HG02798 (cell line): ENCODE results near the gene UCKL1.
"Not testable (repeated sequence)": the region's sequence is repeated elsewhere in the genome, so short reads cannot be mapped to it uniquely, and the experiment has no call there.

Experiments used
- ATAC-seq: cut with Tn5 transposase; IDR thresholded peaks from one replicate; pipeline ENCODE4 v1.9.1; 2021; ENCODE audit warnings: mild to moderate bottlenecking; ENCODE audit not compliant: unreplicated experiment, poor library complexity

UCKL1 gene

GRCh38 chr20:63960654-63961621, 4.7 kb upstream of the UCKL1 start:
- ATAC-seq: not testable (repeated sequence)

GRCh38 chr20:63959699-63960075, 3.5 kb upstream of the UCKL1 start:
- ATAC-seq: no peak

DNA sequence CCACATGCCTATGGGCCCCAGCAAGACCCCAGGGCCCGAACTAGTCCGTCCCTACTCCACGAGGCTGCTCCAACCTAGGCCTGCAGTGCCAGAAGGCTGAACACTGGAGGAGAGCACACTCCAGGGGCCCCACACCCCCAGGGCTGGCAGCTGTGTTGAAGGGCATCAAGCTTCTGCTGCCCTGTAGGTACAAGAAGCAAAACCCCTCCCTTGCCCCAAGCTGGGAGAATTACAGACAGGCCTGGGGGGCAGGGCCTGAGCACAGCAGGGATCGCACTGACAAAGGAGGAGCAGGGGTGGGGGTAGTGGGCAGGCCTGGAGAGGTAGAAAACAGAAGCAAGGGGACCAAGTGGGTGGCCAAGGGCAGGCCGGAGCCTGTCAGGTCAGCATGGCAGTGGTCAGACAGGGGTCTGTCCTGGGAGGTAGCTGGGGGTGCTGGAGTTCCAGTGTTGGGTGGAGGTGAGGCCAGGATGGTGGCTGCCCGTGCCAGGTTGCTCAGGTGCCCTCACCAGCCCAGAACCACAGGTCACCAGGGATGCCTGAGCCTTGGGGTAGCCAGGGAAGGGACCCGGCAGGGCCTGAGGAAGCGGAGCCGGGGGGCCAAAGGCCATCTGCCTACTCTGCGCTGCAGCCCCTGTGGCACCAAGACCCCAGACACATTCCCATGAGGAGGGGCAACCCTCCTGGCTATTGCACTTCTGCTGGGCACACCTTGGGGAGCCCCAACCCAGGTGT, 2.9 kb upstream of the UCKL1 start:
- no peak for ATAC-seq

DNA sequence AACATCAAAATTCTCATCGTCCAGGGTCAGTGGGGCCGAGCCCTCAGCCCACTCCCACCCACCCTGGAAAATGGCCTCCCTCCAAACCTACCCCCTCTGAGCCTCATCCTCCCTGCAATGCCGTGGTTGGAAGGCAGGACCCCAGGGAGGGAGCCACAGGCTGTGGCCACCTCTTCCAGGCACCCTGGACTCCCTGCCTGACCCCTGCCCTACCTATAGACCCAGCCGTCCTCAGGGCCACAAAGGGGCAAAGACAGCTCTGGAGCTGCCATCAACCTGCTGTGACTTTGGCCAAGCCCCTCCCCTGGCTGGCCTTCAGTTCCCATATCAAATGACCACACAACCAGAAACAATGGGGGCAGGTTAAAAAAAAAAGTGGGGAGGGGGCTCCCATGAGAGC, 2.3 kb upstream of the UCKL1 start:
- ATAC-seq: no peak

DNA sequence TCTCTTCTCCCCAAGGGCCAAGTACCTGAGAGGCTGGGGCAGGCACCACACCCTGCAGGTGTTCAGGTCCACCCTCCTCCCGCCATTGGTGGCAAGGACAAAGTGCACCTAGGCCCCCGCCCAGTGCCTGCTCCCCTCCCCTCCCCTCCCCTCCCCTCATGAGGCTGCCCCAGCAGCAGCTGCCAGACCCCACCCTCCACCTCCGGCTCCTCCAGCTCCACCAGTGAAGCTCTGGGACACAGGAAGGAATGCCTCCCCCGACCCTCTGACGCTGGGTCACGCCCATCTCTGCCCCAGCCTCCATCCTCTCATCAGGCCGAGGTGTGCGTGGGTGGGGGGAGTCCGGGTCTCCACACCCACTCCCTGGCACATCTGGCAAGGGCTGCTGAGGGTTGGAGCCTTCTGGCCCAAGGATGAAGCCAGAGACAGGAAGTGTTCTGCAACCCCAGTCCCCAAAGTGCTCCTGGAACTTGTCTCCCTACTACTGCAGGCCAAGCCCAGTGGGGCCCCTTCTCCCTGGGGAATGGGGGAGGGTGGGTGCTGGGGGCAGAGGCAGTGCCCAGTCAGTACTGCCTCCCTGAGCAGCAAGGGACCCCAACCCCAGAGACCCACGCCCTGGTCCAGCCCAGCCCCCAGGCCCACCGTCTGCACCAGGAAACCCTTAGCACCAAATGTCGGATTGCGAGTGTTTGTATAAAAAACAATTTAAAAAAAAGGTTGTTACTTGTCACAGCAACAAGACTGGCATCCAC, 1.6 kb upstream of the UCKL1 start:
- no peak for ATAC-seq

DNA sequence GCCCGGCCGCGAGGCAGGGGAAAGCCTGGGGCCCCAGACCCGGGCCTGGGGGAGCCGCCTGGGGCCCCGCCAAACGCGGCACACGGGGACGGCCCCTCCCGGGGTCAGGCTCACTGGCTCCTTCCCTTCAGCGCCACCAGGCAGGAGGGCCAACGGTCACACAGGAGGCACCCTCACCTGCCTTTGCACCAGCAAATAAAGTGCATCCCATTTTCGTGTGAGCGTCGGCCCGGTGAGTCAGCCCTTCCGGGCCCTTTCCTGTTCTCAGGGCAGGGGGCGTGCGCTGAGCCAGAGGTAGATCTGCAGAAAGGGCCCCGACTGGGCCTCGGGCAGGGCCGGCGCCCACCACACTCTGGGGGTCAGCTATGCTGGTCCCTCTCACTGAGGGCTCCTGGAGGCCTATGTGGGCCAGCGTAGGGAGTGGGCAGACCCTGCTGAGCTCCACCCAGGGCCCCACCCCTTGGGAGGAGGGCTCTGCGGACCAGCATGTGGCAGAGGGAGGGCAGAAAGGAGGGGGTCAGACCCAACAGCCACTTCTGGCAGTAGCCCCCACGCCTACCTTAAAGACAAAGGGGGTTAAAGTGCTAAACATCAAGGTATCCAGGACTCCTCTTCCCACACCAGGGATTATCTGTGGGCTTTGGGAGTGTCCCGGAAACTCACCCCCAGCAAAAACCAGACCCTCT, 931 bp upstream of the UCKL1 start:
- peak; percentile 30 for ATAC-seq

- no peak for ATAC-seq
Observed at GRCh38 chr20:63956664-63957003, 418 bp upstream of the UCKL1 start.

- peak; percentile 11 for ATAC-seq
Observed at GRCh38 chr20:63955281-63955826, 862 bp downstream of the UCKL1 start.

DNA sequence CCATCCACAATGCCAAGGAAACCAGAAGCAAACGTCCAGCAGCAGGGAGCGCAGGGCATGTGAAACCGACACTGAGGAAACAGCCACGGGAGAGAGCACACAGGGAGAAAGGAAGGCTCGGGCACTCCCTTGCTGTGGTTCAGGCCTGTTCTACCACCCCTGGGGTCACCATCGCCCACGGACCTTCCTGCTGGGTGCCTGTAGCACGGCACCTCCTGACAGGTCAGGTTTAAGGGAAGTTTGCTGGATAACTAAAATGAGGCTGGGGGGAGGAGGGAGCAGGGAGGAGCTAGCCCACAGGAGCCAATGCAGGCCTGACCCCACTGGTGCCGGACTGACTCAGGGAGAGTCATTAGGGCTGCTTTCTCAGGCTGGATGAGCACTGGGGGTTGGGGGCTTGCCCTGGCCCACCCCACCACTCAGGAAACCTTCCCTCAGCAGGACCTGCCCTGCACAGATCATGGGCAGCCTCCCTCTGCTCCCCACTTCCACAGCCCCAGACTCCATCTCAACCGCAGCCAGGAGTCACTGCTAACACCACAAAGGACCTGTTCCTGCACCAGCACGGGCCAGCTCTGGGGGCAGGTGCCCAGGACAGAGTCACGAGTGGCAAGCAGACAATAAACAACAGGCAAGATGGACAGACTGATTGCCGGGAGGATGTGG, 2.3 kb downstream of the UCKL1 start:
- no peak for ATAC-seq

DNA sequence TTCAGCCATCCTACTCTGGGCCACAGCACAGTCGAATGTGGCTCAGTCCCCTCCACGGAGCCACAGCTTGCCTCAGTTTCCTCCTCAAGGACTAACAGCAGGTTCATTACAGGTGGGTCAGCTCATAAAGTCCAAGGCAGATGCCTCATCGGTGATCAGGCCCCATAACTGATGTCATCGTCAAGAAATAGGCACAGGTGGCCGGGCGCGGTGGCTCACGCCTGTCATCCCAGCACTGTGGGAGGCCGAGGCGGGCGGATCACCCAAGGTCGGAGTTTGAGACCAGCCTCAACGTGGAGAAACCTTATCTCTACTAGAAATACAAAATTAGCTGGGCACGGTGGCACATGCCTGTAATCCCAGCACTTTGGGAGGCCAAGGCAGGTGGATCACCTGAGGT, 3.4 kb downstream of the UCKL1 start:
- no peak for ATAC-seq

GRCh38 chr20:63952210-63952535, 4.0 kb downstream of the UCKL1 start:
- no peak for ATAC-seq

- no peak for ATAC-seq
Observed at GRCh38 chr20:63951398-63952209, 4.6 kb downstream of the UCKL1 start.

DNA sequence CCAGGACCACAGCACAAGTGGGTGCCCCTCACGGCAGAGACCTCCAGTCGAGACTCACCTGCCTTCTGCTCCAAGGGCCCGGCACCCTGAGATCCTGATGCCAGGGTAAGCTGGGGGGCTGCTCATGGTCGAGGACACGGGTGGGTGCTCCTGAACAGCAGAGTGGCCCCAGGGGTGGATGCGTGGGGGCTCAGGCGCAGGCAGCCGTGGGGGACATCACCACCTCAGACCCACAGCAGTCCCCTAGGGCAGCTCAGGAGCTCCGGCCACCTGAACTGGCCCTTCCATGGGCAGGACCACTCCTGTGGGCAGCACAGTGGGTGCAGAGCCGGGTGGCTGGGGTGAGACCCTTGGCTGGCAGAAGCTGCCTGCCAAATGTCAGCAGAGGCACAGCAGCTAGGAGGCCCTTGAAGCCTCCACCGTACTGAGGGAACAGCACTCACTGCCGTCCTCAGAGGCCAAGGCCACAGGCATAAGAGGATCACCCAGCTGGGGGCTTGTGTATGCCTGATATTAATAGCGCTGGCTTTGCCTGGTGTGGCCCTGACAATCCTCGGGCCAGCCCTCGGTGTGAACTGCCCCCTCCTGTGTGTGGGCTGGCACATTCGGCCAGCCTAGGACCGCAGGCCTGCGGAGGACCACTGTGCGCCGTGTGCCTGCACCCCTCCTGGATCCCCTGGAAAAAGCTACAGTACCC, 5.4 kb downstream of the UCKL1 start:
- ATAC-seq: no peak

DNA sequence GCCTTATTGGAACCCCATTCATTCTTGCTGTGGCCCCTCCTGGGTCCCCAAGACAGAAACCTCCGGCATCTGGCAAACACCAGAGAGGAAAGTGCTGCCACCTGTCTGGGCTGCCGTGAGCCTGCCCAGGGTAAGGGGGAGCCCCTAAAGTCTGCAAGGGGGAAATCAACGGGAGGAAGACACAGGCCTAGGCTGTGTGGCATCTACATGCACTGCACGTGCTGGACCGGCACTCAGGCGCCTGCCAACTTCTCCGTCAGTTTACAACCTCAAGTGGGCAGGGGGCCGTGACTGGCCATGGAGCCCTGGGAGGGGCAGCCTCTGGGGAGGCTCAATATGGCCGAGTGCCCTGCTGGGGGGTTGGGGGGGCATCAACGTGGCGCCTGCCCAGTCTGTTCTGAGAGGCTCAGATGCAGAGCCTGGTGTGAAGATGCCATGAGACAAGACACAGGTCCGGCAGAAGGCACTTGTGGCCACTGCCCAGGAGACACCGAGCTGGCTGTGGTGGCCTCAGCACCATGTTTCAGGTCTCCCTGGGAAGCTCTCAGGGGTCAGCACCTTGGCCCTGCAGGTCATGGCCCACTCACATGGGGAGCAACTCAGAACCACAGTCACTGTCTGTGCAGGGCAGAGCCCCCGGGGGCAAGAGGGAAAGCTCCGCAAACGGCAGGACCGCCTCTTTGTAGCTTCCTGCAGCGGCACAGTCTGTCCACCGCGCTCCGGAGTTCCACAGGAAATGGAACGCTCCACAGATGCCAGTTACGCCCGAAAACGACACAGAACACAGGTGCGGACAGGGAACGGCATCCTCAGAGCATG, 8.4 kb downstream of the UCKL1 start:
- ATAC-seq: no peak

GRCh38 chr20:63946986-63947637, 9.1 kb downstream of the UCKL1 start:
- no peak for ATAC-seq

DNA sequence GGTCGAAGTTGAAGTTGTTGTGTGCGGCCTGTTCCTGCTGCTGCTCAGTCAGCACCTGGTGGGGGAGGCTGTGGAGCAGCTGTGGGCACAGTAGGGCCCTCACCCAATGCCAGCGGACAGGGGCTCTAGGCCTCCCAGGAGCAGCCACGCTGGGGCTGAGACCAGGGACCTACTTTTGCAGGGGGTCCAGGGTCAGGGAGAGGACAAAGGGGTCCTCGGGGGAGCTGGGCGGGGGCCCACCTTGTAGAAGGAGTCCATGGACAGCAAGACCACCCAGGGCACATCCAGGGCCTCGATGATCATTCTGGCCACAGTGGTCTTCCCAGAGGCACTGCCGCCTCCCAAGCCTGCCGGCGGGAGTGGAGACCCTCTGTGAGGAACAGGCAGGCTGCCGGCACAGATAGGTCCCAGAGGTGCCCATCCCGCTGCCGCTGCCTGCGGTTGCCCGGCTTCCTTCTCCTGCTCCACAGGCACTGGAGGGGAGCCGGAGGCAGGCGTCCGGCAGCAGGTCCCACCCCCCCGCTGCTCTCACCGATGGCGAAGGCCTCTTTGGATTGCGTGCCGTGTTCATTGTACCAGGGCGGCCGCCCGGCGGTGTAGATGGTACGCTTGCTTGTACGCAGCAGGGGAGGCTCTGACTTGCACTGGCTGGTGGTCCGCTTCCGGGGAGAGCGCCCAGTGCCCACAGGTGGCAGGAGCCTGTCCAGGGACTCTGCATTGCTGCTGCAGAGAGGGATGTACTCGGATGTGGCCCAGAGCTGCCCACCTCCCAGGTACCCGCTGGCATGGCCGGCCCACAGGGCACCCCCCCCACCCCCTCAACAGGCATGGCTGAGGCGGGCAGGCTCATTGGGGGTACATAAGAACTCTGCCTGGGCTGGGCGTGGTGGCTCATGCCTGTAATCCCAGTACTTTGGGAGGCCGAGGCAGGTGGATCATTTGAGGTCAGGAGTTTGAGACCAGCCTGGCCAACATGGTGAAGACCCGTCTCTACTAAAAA, 10.0 kb downstream of the UCKL1 start:
- no peak for ATAC-seq
